Inflammatory macrophage treated with lipopolysaccharide for 4 hours (primary cell): ENCODE measurements around the gene SLC20A1.

Source experiments
- DNase-seq: peaks from one replicate; pipeline ENCODE4 v3.0.0-alpha.2; 2020

Gene SLC20A1

GRCh38 chr2:112627060-112628040, 18.4 kb upstream of the SLC20A1 start:
- peak; percentile 78 for DNase-seq

GRCh38 chr2:112629224-112629623, 16.5 kb upstream of the SLC20A1 start:
- no peak for DNase-seq

GRCh38 chr2:112629823-112630222, 15.9 kb upstream of the SLC20A1 start:
- no peak for DNase-seq

GRCh38 chr2:112630268-112630667, 15.5 kb upstream of the SLC20A1 start:
- DNase-seq: no peak

- DNase-seq: no peak
Observed at GRCh38 chr2:112633708-112634107, 12.0 kb upstream of the SLC20A1 start.

- no peak for DNase-seq
Observed at GRCh38 chr2:112634153-112634873, 11.4 kb upstream of the SLC20A1 start.

GRCh38 chr2:112634874-112635157, 10.9 kb upstream of the SLC20A1 start:
- no peak for DNase-seq

GRCh38 chr2:112636605-112637288, 9.0 kb upstream of the SLC20A1 start:
- peak; percentile 37 for DNase-seq

GRCh38 chr2:112637289-112637660, 8.5 kb upstream of the SLC20A1 start:
- DNase-seq: no peak

- peak; percentile 43 for DNase-seq
Observed at GRCh38 chr2:112639936-112640335, 5.8 kb upstream of the SLC20A1 start.

GRCh38 chr2:112640467-112640799, 5.3 kb upstream of the SLC20A1 start:
- DNase-seq: no peak

- peak; percentile 59 for DNase-seq
Observed at GRCh38 chr2:112640800-112641675, 4.7 kb upstream of the SLC20A1 start.

- no peak for DNase-seq
Observed at GRCh38 chr2:112641701-112642100, 4.0 kb upstream of the SLC20A1 start.

GRCh38 chr2:112642561-112642960, 3.2 kb upstream of the SLC20A1 start:
- no peak for DNase-seq

- DNase-seq: peak; percentile 61
Observed at GRCh38 chr2:112642966-112643365, 2.8 kb upstream of the SLC20A1 start.

- DNase-seq: no peak
Observed at GRCh38 chr2:112643488-112643887, 2.3 kb upstream of the SLC20A1 start.

- DNase-seq: no peak
Observed at GRCh38 chr2:112644155-112644932, 1.4 kb upstream of the SLC20A1 start.

GRCh38 chr2:112644933-112645309, 818 bp upstream of the SLC20A1 start:
- no peak for DNase-seq

GRCh38 chr2:112646102-112646719, 472 bp downstream of the SLC20A1 start:
- DNase-seq: no peak

- no peak for DNase-seq
Observed at GRCh38 chr2:112646791-112647689, 1.3 kb downstream of the SLC20A1 start.
